GM12874 (cell line): ENCODE data around the gene PLPPR5.

Experiments
- CTCF ChIP-seq: IDR thresholded peaks from 2 replicates; pipeline ENCODE4 v1.5.1; 2011; ENCODE audit warnings: low read depth, mild to moderate bottlenecking, control low read depth, low read length, moderate library complexity; ENCODE audit not compliant: insufficient read depth

The PLPPR5 gene

GRCh38 chr1:99005537-99005942 is 879 bp upstream of the PLPPR5 start:
- TF ChIP-seq CTCF: no peak

- no peak for TF ChIP-seq CTCF
Measured at GRCh38 chr1:99004254-99004860, 304 bp downstream of the PLPPR5 start.

- TF ChIP-seq CTCF: no peak
Measured at GRCh38 chr1:99003581-99004253, 944 bp downstream of the PLPPR5 start.

- no peak for TF ChIP-seq CTCF
Measured at GRCh38 chr1:98992844-98993243, 11.8 kb downstream of the PLPPR5 start.

- TF ChIP-seq CTCF: peak; percentile 22; the same call in 1 of the 2 replicates
Measured at GRCh38 chr1:98991127-98992012, 13.3 kb downstream of the PLPPR5 start.

GRCh38 chr1:98989556-98989907 is 15.1 kb downstream of the PLPPR5 start:
- TF ChIP-seq CTCF: no peak

GRCh38 chr1:98988904-98989555 is 15.6 kb downstream of the PLPPR5 start:
- TF ChIP-seq CTCF: no peak
